OCI-LY7 (cell line): ENCODE measurements around the gene CCDC142. TPM values are rescaled to one million over a fixed set of nuclear protein-coding genes. Genes with fewer than 3 reads are reported as not detected.
"Not testable (repeated sequence)": the region's sequence is repeated elsewhere in the genome, so short reads cannot be mapped to it uniquely, and the experiment has no call there.

Source experiments
- BruUV-seq: library from RNA; stranded (reverse); fragments of 400-500 nt; replicated peaks from 2 replicates; lab custom pipeline; 2021; lab: Mats Ljungman, UMichigan
- CTCF ChIA-PET: fragments of 300-600 bp; sonication (Branson Sonifier 250); formaldehyde crosslinking; loops from one replicate; lab custom pipeline; 2022; ENCODE audit warnings: antibody characterized with exemption; ENCODE audit not compliant: unreplicated experiment; lab: Charles Lee
- POLR2A ChIA-PET: fragments of 300-600 bp; sonication (Branson Sonifier 250); formaldehyde crosslinking; loops from one replicate; lab custom pipeline; 2022; ENCODE audit warnings: antibody characterized with exemption; lab: Charles Lee
- DNase-seq: peaks from one replicate; pipeline ENCODE4 v3.0.0-alpha.2; 2015; ENCODE audit warnings: low spot score
- H2AFZ ChIP-seq: fragments of 200-600 bp; sonication (generic), shearing (Covaris generic); 2 replicates; pipeline ENCODE4 v1.6.1; 2014; ENCODE audit warnings: mild to moderate bottlenecking, antibody characterized with exemption, low read length, moderate library complexity
- H3K27ac ChIP-seq: fragments of 200-600 bp; sonication (generic); 2 replicates; pipeline ENCODE4 v1.5.1; 2014; ENCODE audit warnings: mixed run types, low read depth, mild to moderate bottlenecking, moderate library complexity, low read length, inconsistent platforms; ENCODE audit not compliant: poor library complexity, severe bottlenecking
- H3K36me3 ChIP-seq: fragments of 200-600 bp; sonication (generic); 2 replicates; pipeline ENCODE4 v1.6.1; 2014; ENCODE audit warnings: mild to moderate bottlenecking, antibody characterized with exemption, low read length, moderate library complexity, mixed read lengths; ENCODE audit not compliant: insufficient read depth
- H3K4me1 ChIP-seq: fragments of 200-600 bp; sonication (generic); 2 replicates; pipeline ENCODE4 v1.5.1; 2014; ENCODE audit warnings: mild to moderate bottlenecking, low read length; ENCODE audit not compliant: insufficient read depth, poor library complexity, severe bottlenecking
- H3K4me2 ChIP-seq: fragments of 200-600 bp; sonication (generic); 2 replicates; pipeline ENCODE4 v1.6.1; 2014; ENCODE audit warnings: mild to moderate bottlenecking, low read length
- H3K4me3 ChIP-seq: fragments of 200-600 bp; sonication (generic); 2 replicates; pipeline ENCODE4 v1.5.1; 2014; ENCODE audit warnings: mild to moderate bottlenecking, low read depth, low read length; ENCODE audit not compliant: poor library complexity, severe bottlenecking
- H3K79me2 ChIP-seq: fragments of 200-600 bp; sonication (generic); 2 replicates; pipeline ENCODE4 v1.6.1; 2016; ENCODE audit warnings: low read depth, mild to moderate bottlenecking, low read length, moderate library complexity, mixed read lengths; ENCODE audit not compliant: insufficient read depth
- H3K9me2 ChIP-seq: fragments of 200-600 bp; sonication (generic); 2 replicates; pipeline ENCODE4 v1.6.1; 2016; ENCODE audit warnings: mild to moderate bottlenecking, low read length, mixed read lengths; ENCODE audit not compliant: insufficient read depth
- H3K9me3 ChIP-seq: fragments of 200-600 bp; sonication (generic); 2 replicates; pipeline ENCODE4 v1.6.1; 2014; ENCODE audit warnings: mild to moderate bottlenecking, mixed run types, low read length, mixed read lengths
- H4K20me1 ChIP-seq: fragments of 200-600 bp; sonication (generic); 2 replicates; pipeline ENCODE4 v1.6.1; 2014; ENCODE audit warnings: mild to moderate bottlenecking, antibody characterized with exemption, low read length, moderate library complexity, mixed read lengths; ENCODE audit not compliant: insufficient read depth
- CTCF ChIP-seq: fragments of 200-600 bp; sonication (generic); conservative IDR thresholded peaks from 2 replicates; pipeline ENCODE4 v1.5.1; 2014; ENCODE audit warnings: mild to moderate bottlenecking, antibody characterized with exemption, low read length, moderate library complexity, mixed read lengths
- EZH2phosphoT487 ChIP-seq: fragments of 200-600 bp; sonication (generic); IDR thresholded peaks from 2 replicates; pipeline ENCODE4 v1.6.1; 2018; ENCODE audit warnings: low read depth, borderline replicate concordance, mild to moderate bottlenecking, mixed run types, antibody characterized with exemption, low read length, moderate library complexity, mixed read lengths
- intact Hi-C: fragments of 100-400 bp; cut with micrococcal nuclease; formaldehyde crosslinking; loops from one replicate; pipeline ENCODE4 v1.10.0; 2022; ENCODE audit not compliant: unreplicated experiment
- total RNA-seq, 2 experiments: library from RNA; depleted of rRNA in 1 of 2; stranded (reverse); fragments of >200 nt in 1 of 2; shearing (Covaris generic) in 1 of 2; gene quantifications; 2 replicates each; pipeline ENCODE4 v1.2.3, GENCODE V29; 2014 to 2022

CCDC142 gene
- total RNA-seq, 2 experiments from 2014 or later: 42.5 to 53.0 TPM

GRCh38 chr2:74488643-74489481 is 6.1 kb upstream of the CCDC142 start:
- Histone ChIP-seq H3K9me2 (no peaks in the 10 kb centered on the region), H3K4me1 (peaks cover under 1% of the 10 kb centered on the region), H3K4me3 (no peak overlapping the region), H3K27ac (no peak overlapping the region), H3K36me3 (peaks cover 54% of the 10 kb centered on the region), H3K79me2 (peaks cover 4% of the 10 kb centered on the region; the same call in 1 of the 2 replicates), H4K20me1 (no peaks in the 10 kb centered on the region), H3K9me3 (no peaks in the 10 kb centered on the region), H2AFZ (no peak overlapping the region), H3K4me2 (no peak overlapping the region)
- intact Hi-C loops: no loop called here
- TF ChIP-seq CTCF: no peak
- TF ChIP-seq EZH2phosphoT487: no peak
- CTCF ChIA-PET: no interaction called here
- POLR2A ChIA-PET: interaction anchor here (0.5 to 0.9 kb wide), 3 partner anchors 16 to 78 kb away, joined by 3 to 4 read pairs (median 3); partner anchors contain the start of gene PCGF1
- BruUV-seq: no TSS peak
- DNase-seq: no peak

- intact Hi-C loops: no loop called here
- ChIA-PET POLR2A (no interaction called here), CTCF (no interaction called here)
- Histone ChIP-seq H3K9me3 (no peaks in the 10 kb centered on the region), H3K36me3 (peaks cover 30% of the 10 kb centered on the region), H3K9me2 (no peaks in the 10 kb centered on the region), H4K20me1 (no peaks in the 10 kb centered on the region), H3K4me3 (no peak overlapping the region), H2AFZ (no peak overlapping the region), H3K79me2 (peaks cover 20% of the 10 kb centered on the region), H3K4me1 (peaks cover 12% of the 10 kb centered on the region), H3K27ac (no peak overlapping the region), H3K4me2 (no peak overlapping the region)
- no TSS peak for BruUV-seq
- TF ChIP-seq EZH2phosphoT487 (no peak), CTCF (no peak)
- no peak for DNase-seq
Observed at GRCh38 chr2:74486141-74486540, 3.3 kb upstream of the CCDC142 start.

- ChIA-PET POLR2A (interaction anchor here (0.6 to 5.1 kb wide), 9 partner anchors 9 to 1229 kb away, joined by 3 to 25 read pairs (median 3); partner anchors contain the start of genes MRPL53 and WBP1), CTCF (interaction anchor here (4.1 kb wide), 1 partner anchor 47 kb away, joined by 18 read pairs; the partner anchor contains the start of genes AUP1 and HTRA2)
- H3K36me3 ChIP-seq: peaks cover 38% of the 10 kb centered on the region
- peak overlapping the region; percentile 80 for H3K27ac ChIP-seq
- not testable (repeated sequence) for H4K20me1 ChIP-seq, DNase-seq, BruUV-seq, H3K9me2 ChIP-seq, H3K9me3 ChIP-seq
- intact Hi-C loops: loop anchor here (1.0 kb wide), 5 partner anchors 24 to 233 kb away; partner anchors contain the start of genes AUP1, HTRA2 and PCGF1
- H3K4me3 ChIP-seq: peak overlapping the region; percentile 78
- peak overlapping the region; percentile 90 for H3K4me2 ChIP-seq
- peaks cover 28% of the 10 kb centered on the region for H3K79me2 ChIP-seq
- H3K4me1 ChIP-seq: peaks cover 18% of the 10 kb centered on the region
- peak overlapping the region; percentile 63 for H2AFZ ChIP-seq
Observed at GRCh38 chr2:74483675-74484164, 922 bp upstream of the CCDC142 start.
